CD4-positive, alpha-beta T cell treated with Interferon gamma for 1 hour (primary cell): ENCODE data around the gene RAB7A.

Experiments used
- DNase-seq: peaks from one replicate; pipeline ENCODE4 v3.0.0-alpha.2; 2020

The RAB7A gene

GRCh38 chr3:128855569-128855968, 129.6 kb downstream of the RAB7A start:
- DNase-seq: no peak

DNA sequence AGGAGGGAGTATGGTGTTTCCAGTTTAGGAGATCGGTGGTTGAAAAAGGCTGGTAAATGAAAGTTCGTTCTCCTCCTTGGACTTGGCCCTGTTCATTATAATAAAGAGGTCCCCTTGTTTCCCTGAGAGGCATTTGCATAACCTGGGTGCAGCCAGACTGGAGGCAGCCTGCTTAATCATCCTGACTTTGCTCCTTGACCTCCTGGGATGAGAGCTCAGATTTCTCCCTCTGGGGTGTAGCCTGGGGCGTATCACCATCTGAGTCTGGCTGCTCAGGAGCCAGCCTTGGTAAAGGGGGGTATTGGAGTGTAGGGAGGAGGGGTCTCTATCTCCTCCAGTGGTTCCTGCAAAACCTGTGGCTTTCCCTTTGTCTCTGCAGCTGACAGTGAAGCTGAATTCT, 132.2 kb downstream of the RAB7A start:
- DNase-seq: no peak

DNA sequence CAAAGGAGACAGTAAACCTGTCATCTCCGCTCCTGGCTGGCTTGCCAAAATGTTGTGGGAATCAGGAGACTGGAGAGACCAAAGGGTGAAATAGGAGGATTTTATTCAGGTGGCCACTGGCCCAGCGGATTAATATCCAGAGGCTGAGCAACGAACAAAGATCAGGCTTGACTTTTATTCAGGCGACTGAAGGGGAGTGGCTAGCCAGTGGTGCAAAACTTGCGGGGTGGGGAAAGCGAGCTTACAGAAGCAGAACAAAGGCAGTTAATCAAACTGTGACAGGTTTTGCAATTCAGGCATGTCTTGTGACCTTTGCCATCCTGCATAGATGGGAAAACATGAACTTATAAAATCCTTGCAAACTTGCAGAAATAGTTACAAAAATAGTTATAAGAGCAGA, 133.6 kb downstream of the RAB7A start:
- no peak for DNase-seq

DNA sequence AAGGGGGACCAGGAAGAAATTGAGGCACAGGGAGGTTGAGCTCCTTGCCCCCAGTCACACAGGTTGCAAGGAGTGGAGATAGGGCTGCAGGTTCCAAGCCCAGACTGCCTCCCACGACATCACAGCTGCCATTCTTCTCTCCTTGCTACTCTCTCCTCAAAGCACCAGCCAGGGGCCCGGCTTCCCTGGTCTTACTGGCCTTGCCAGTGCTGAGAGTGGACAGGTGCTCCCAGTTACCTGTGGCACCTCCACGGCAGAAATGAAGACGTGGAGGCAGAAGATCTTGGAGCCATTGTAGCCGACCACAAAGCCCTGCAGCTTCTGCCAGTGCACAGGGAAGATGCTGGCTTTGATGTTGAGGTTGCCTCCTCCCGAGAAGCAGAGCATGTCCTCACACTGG, 135.5 kb downstream of the RAB7A start:
- no peak for DNase-seq

DNA sequence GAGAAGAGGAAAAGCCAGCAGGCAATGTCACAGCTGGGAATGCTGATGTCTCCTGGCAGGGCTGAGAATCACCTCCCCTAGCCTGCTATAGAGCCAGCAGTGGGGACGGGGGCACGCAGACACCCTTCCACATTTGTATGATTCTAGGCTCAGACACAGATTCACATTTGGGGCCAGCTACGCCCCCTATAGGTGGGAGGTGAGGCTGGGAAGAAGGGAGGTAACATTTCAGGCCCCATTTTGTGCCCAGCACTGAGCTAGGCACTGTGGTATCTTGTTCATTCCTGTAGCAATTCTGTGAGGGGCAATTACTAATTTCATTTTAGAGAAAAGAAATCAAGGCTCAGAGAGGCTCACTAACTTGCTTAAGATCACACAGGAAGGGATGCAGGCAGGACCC, 137.6 kb downstream of the RAB7A start:
- no peak for DNase-seq
